Panc1 (cell line): ENCODE data around the gene SIM2. TPM values are rescaled to one million over a fixed set of nuclear protein-coding genes. Genes with fewer than 3 reads are reported as not detected.

Experiments
- ATAC-seq: fragments of 200-7000 bp; cut with Tn5 transposase; 2 replicates; pipeline ENCODE4 v1.9.1; 2020; ENCODE audit warnings: mild to moderate bottlenecking, moderate library complexity
- BruUV-seq: library from RNA; stranded (reverse); fragments of 400-500 nt; replicated peaks from 2 replicates; lab custom pipeline; 2021; lab: Mats Ljungman, UMichigan
- CTCF ChIA-PET: fragments of 300-600 bp; sonication (Branson Sonifier 250); formaldehyde crosslinking; loops from one replicate; lab custom pipeline; 2022; ENCODE audit warnings: antibody characterized with exemption; lab: Charles Lee
- POLR2A ChIA-PET: fragments of 300-600 bp; sonication (Branson Sonifier 250); formaldehyde crosslinking; loops from one replicate; lab custom pipeline; 2022; ENCODE audit warnings: antibody characterized with exemption; lab: Charles Lee
- DNase-seq: peaks from one replicate; pipeline ENCODE4 v3.0.0-alpha.2; 2010; ENCODE audit warnings: low read depth, low spot score
- H3K27ac ChIP-seq: 2 replicates; pipeline ENCODE4 v1.5.1; 2011; ENCODE audit warnings: mild to moderate bottlenecking, low read length, inconsistent platforms
- H3K27me3 ChIP-seq: fragments of 200-500 bp; sonication (Bioruptor generic); 2 replicates; pipeline ENCODE4 v1.6.0; 2014; ENCODE audit warnings: low read length, inconsistent platforms; ENCODE audit not compliant: control insufficient read depth, insufficient read depth
- H3K36me3 ChIP-seq: fragments of 200-500 bp; sonication (Bioruptor generic); 2 replicates; pipeline ENCODE4 v1.5.1; 2014; ENCODE audit warnings: inconsistent platforms, mild to moderate bottlenecking, low read length, moderate library complexity; ENCODE audit not compliant: control insufficient read depth, insufficient read depth
- H3K4me1 ChIP-seq: 2 replicates; pipeline ENCODE4 v1.5.1; 2011; ENCODE audit warnings: inconsistent platforms, mild to moderate bottlenecking, low read length, moderate library complexity; ENCODE audit not compliant: control insufficient read depth, insufficient read depth
- H3K4me3 ChIP-seq, 2 experiments: 2 replicates each; pipeline ENCODE4 v1.5.1; 2011 to 2012; ENCODE audit warnings: low read depth in 2 of 2, low read length in 2 of 2, mild to moderate bottlenecking in 2 of 2, inconsistent platforms in 1 of 2, moderate library complexity in 1 of 2
- H3K9me3 ChIP-seq: fragments of 200-500 bp; sonication (Bioruptor generic); 2 replicates; pipeline ENCODE4 v1.5.1; 2014; ENCODE audit warnings: low read depth, mild to moderate bottlenecking, inconsistent platforms, low read length, moderate library complexity; ENCODE audit not compliant: control insufficient read depth, insufficient read depth
- POLR2AphosphoS5 ChIP-seq: IDR thresholded peaks from 2 replicates; pipeline ENCODE4 v1.6.1; 2012; ENCODE audit warnings: mild to moderate bottlenecking, low read depth, low read length, moderate library complexity
- SIN3A ChIP-seq: IDR thresholded peaks from 2 replicates; pipeline ENCODE4 v1.6.1; 2012; ENCODE audit warnings: low read depth, mild to moderate bottlenecking, low read length, moderate library complexity, borderline replicate concordance; ENCODE audit not compliant: insufficient read depth
- TCF7L2 ChIP-seq: IDR thresholded peaks from 2 replicates; pipeline ENCODE4 v1.6.1; 2011; ENCODE audit warnings: mild to moderate bottlenecking, low read depth, low read length, inconsistent platforms
- in situ Hi-C: cut with HindIII; loops from 2 replicates; pipeline ENCODE4 v1.10.0; 2016; ENCODE audit warnings: low sequenced_read_pairs, low pct_unique_long_range_greater_than_20kb
- intact Hi-C: fragments of 100-400 bp; cut with micrococcal nuclease; formaldehyde crosslinking; loops from one replicate; pipeline ENCODE4 v1.10.0; 2022; ENCODE audit not compliant: unreplicated experiment
- total RNA-seq: library from RNA; stranded (reverse); gene quantifications from one replicate; pipeline ENCODE4 v1.2.1, GENCODE V29; 2021; ENCODE audit not compliant: unreplicated experiment
- TF ChIP-seq, protein P1 (sequence below): fragments of 450-650 bp; IDR thresholded peaks from 2 replicates; pipeline ENCODE4 v1.5.1; 2017; ENCODE audit warnings: mild to moderate bottlenecking
- TF ChIP-seq, protein P2 (sequence below), 2 experiments: IDR thresholded peaks; 2 replicates each; pipeline ENCODE4 v1.6.1; 2011 to 2012; ENCODE audit warnings: low read depth in 2 of 2, control low read depth in 1 of 2, low read length in 1 of 2, mild to moderate bottlenecking in 1 of 2, moderate library complexity in 1 of 2; ENCODE audit not compliant: insufficient read depth in 1 of 2

The SIM2 gene
- total RNA-seq, 1 experiment from 2014 or later = 11.5 TPM

DNA sequence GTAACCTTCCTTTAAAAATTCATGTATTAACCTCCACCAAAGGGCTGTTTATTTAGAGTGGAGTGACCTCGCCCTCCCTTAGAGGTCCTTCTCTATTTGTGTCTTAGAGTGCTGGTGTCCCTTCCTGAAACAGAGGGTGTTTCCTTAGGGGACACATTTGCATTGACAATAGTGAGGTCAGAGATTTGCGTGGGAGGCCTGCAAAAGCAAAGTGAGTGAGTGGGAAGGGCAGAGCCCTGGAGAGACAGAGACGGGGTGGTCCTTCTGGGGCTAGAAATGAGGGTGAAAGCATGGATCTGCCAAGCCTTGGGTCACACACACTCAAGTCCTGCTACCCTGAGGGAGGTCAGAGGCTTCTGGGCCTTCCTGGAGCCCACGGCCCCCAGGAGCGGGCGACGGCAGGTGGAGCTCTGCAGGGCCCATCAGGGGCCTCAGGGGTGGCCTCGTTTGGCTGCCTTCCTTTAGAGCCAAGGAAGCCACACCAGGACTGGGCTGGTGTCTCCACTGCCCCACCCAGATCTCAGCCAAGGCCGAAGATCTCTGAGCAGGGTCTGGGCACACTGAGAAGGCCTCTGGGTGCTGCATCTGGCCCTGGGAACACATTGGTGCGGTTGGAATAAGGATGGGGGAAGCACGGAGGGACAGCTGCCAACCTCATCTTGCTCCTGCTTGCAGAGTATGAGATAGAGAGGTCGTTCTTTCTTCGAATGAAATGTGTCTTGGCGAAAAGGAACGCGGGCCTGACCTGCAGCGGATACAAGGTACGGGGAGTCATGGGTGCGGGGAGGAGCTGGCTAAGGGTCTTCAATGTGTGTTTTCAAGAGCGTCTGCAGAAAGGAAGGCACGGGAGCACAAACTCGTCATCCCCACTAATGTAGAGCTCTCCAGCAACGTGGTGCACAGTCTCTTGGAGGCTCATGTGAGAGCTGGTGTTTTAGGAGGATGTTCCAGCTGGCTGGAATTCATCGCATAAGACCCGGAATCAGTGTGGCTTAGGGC is 23.8 kb downstream of the SIM2 start:
- Histone ChIP-seq H3K4me3 (no peak overlapping the region), H3K36me3 (no peaks in the 10 kb centered on the region), H3K27ac (no peak overlapping the region), H3K9me3 (no peaks in the 10 kb centered on the region), H3K27me3 (no peaks in the 10 kb centered on the region), H3K4me1 (no peaks in the 10 kb centered on the region)
- DNase-seq = no peak
- BruUV-seq = no TSS peak
- intact Hi-C loops = no loop called here
- TF ChIP-seq TCF7L2 (no peak), POLR2AphosphoS5 (no peak)
- TF ChIP-seq, protein P1, sequence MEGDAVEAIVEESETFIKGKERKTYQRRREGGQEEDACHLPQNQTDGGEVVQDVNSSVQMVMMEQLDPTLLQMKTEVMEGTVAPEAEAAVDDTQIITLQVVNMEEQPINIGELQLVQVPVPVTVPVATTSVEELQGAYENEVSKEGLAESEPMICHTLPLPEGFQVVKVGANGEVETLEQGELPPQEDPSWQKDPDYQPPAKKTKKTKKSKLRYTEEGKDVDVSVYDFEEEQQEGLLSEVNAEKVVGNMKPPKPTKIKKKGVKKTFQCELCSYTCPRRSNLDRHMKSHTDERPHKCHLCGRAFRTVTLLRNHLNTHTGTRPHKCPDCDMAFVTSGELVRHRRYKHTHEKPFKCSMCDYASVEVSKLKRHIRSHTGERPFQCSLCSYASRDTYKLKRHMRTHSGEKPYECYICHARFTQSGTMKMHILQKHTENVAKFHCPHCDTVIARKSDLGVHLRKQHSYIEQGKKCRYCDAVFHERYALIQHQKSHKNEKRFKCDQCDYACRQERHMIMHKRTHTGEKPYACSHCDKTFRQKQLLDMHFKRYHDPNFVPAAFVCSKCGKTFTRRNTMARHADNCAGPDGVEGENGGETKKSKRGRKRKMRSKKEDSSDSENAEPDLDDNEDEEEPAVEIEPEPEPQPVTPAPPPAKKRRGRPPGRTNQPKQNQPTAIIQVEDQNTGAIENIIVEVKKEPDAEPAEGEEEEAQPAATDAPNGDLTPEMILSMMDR = no peak
- POLR2A ChIA-PET = no interaction called here
- ATAC-seq = no peak
- in situ Hi-C loops = no loop called here
- CTCF ChIA-PET = no interaction called here

DNA sequence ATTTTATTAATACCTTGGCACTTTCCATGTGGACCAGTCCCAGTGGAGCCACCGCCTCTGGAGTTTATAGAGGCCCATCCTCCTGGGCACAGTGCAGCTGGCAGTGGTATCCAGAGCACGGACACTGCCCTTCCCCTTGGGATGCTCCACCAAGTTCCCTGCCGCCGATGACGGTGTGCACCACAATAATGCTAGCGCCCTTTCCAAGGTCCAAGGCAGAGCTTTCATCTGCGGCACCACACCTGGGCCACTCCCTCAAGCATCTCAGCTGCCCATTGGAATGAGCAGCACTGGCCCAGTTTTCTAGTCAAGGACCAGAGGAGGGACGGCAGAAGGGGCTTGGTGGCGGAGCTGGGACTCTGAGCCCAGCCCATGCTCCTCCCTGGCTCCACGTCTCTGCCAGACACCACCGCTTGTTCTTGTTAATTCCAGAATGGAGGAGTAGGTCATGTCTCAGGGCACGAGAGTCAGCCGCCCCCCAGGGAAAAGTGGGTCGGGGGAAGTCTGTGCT is 24.5 kb downstream of the SIM2 start:
- no peak for DNase-seq
- TF ChIP-seq, protein P1 = no peak
- TF ChIP-seq SIN3A = no peak
- TF ChIP-seq, protein P2, sequence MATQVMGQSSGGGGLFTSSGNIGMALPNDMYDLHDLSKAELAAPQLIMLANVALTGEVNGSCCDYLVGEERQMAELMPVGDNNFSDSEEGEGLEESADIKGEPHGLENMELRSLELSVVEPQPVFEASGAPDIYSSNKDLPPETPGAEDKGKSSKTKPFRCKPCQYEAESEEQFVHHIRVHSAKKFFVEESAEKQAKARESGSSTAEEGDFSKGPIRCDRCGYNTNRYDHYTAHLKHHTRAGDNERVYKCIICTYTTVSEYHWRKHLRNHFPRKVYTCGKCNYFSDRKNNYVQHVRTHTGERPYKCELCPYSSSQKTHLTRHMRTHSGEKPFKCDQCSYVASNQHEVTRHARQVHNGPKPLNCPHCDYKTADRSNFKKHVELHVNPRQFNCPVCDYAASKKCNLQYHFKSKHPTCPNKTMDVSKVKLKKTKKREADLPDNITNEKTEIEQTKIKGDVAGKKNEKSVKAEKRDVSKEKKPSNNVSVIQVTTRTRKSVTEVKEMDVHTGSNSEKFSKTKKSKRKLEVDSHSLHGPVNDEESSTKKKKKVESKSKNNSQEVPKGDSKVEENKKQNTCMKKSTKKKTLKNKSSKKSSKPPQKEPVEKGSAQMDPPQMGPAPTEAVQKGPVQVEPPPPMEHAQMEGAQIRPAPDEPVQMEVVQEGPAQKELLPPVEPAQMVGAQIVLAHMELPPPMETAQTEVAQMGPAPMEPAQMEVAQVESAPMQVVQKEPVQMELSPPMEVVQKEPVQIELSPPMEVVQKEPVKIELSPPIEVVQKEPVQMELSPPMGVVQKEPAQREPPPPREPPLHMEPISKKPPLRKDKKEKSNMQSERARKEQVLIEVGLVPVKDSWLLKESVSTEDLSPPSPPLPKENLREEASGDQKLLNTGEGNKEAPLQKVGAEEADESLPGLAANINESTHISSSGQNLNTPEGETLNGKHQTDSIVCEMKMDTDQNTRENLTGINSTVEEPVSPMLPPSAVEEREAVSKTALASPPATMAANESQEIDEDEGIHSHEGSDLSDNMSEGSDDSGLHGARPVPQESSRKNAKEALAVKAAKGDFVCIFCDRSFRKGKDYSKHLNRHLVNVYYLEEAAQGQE (IDR thresholded peaks at IDR 0.05; ENCODE audit: insufficient read depth in 1 of 2, low read depth in 2 of 2, low read length in 1 of 2) = no peak
- TF ChIP-seq POLR2AphosphoS5 = no peak
- no peak for TF ChIP-seq TCF7L2
- H3K27me3 ChIP-seq = no peaks in the 10 kb centered on the region
- in situ Hi-C loops = no loop called here
- H3K27ac ChIP-seq = no peak overlapping the region
- H3K4me1 ChIP-seq = no peaks in the 10 kb centered on the region
- no peak for ATAC-seq
- no peaks in the 10 kb centered on the region for H3K9me3 ChIP-seq
- intact Hi-C loops = no loop called here
- H3K36me3 ChIP-seq = no peaks in the 10 kb centered on the region
- no peak overlapping the region for H3K4me3 ChIP-seq
- CTCF ChIA-PET = no interaction called here
- POLR2A ChIA-PET = interaction anchor here (0.6 kb wide), 1 partner anchor 14 kb away, joined by 5 read pairs; no protein-coding TSS in a partner anchor
- BruUV-seq = no TSS peak
